Uterus (tissue), 4 donors: ENCODE data around the gene LEUTX. TPM values are rescaled to one million over a fixed set of nuclear protein-coding genes. Genes with fewer than 3 reads are reported as not detected.

Experiments
- DNase-seq, 2 donors: peaks; one replicate each; pipeline ENCODE4 v3.0.0-alpha.2; 2019 to 2020
- H3K27ac ChIP-seq, 2 donors: fragments of 200-600 bp; sonication (generic); 1 replicate in 1 of 2; 2 replicates in 1 of 2; pipeline ENCODE4 v1.5.1; 2016 to 2018
- H3K27me3 ChIP-seq, 2 donors: fragments of 200-600 bp; sonication (generic); one replicate each; pipeline ENCODE4 v1.5.1; 2018 to 2019; ENCODE audit warnings: control low read depth in 1 of 2
- H3K36me3 ChIP-seq, 2 donors: fragments of 200-600 bp; sonication (generic); one replicate each; pipeline ENCODE4 v1.5.1; 2019; ENCODE audit warnings: control low read depth in 1 of 2
- H3K4me1 ChIP-seq, 2 donors: fragments of 200-600 bp; sonication (generic); one replicate each; pipeline ENCODE4 v1.5.1; 2018 to 2019; ENCODE audit warnings: control low read depth in 1 of 2
- H3K4me3 ChIP-seq, 2 donors: fragments of 200-600 bp; sonication (generic); 1 replicate in 1 of 2; 2 replicates in 1 of 2; pipeline ENCODE4 v1.5.1; 2018 to 2019; ENCODE audit warnings: mild to moderate bottlenecking in 1 of 2
- H3K9me3 ChIP-seq, 2 donors: fragments of 200-600 bp; sonication (generic); one replicate each; pipeline ENCODE4 v1.5.1; 2019; ENCODE audit warnings: control low read depth in 1 of 2
- CTCF ChIP-seq, 4 experiments: fragments of 200-600 bp in 2 of 4; fragments of 450-650 bp in 2 of 4; sonication (generic) in 2 of 4; IDR thresholded peaks; one replicate each; pipeline ENCODE4 v1.5.1; 2016 to 2019; ENCODE audit warnings: antibody characterized with exemption in 4 of 4, mild to moderate bottlenecking in 2 of 4, moderate library complexity in 1 of 4
- POLR2A ChIP-seq, 2 donors: fragments of 450-650 bp; IDR thresholded peaks; one replicate each; pipeline ENCODE4 v1.6.1; 2016; ENCODE audit warnings: antibody characterized with exemption in 2 of 2, mild to moderate bottlenecking in 1 of 2, moderate library complexity in 1 of 2
- intact Hi-C: fragments of 100-400 bp; cut with DNase I; formaldehyde crosslinking; loops from one replicate; pipeline ENCODE4 v1.15.1; 2023; ENCODE audit warnings: low total_unique reads
- total RNA-seq, 4 donors: library from RNA; depleted of rRNA in 3 of 4; stranded (reverse); fragments of >200 nt in 3 of 4; gene quantifications; one replicate each; pipeline versions ENCODE4 v1.1.0 to v1.2.4, GENCODE V29; 2014 to 2023
- donor health status: DM: yes; HTN: yes; CAD: no.

The LEUTX gene
- total RNA-seq, 4 donors from 2014 or later: not detected

- intact Hi-C loops: no loop called here
- no peaks in the 10 kb centered on the region for H3K27me3 ChIP-seq
- TF ChIP-seq CTCF (IDR thresholded peaks at IDR 0.05) (no peak), POLR2A (IDR thresholded peaks at IDR 0.05) (no peak)
- H3K4me1 ChIP-seq: no peaks in the 10 kb centered on the region
- no peak overlapping the region for H3K27ac ChIP-seq
- H3K36me3 ChIP-seq: no peaks in the 10 kb centered on the region
- no peak for DNase-seq
- no peak overlapping the region for H3K4me3 ChIP-seq
- no peaks in the 10 kb centered on the region for H3K9me3 ChIP-seq
Observed at GRCh38 chr19:39768334-39768733, 10.3 kb upstream of the LEUTX start.

- TF ChIP-seq POLR2A (IDR thresholded peaks at IDR 0.05) (no peak), CTCF (IDR thresholded peaks at IDR 0.05) (no peak)
- Histone ChIP-seq H3K4me3 (no peak overlapping the region), H3K4me1 (no peaks in the 10 kb centered on the region), H3K36me3 (no peaks in the 10 kb centered on the region), H3K9me3 (no peaks in the 10 kb centered on the region), H3K27ac (no peak overlapping the region), H3K27me3 (no peaks in the 10 kb centered on the region)
- intact Hi-C loops: no loop called here
- no peak for DNase-seq
Observed at GRCh38 chr19:39768786-39769185, 9.9 kb upstream of the LEUTX start.

- Histone ChIP-seq H3K9me3 (no peaks in the 10 kb centered on the region), H3K27me3 (no peaks in the 10 kb centered on the region), H3K4me3 (no peak overlapping the region), H3K27ac (no peak overlapping the region), H3K36me3 (no peaks in the 10 kb centered on the region), H3K4me1 (no peaks in the 10 kb centered on the region)
- intact Hi-C loops: no loop called here
- DNase-seq: no peak
- TF ChIP-seq CTCF (IDR thresholded peaks at IDR 0.05) (no peak), POLR2A (IDR thresholded peaks at IDR 0.05) (no peak)
Observed at GRCh38 chr19:39780894-39781293, 2.2 kb downstream of the LEUTX start.

- H3K27me3 ChIP-seq: no peaks in the 10 kb centered on the region
- no peaks in the 10 kb centered on the region for H3K9me3 ChIP-seq
- no peak for TF ChIP-seq CTCF (IDR thresholded peaks at IDR 0.05)
- no peak for TF ChIP-seq POLR2A (IDR thresholded peaks at IDR 0.05)
- no peak overlapping the region for H3K27ac ChIP-seq
- intact Hi-C loops: no loop called here
- no peaks in the 10 kb centered on the region for H3K36me3 ChIP-seq
- DNase-seq: no peak
- no peak overlapping the region for H3K4me3 ChIP-seq
- H3K4me1 ChIP-seq: no peaks in the 10 kb centered on the region
Observed at GRCh38 chr19:39788244-39788643, 9.6 kb downstream of the LEUTX start.

GRCh38 chr19:39792999-39793546, 14.4 kb downstream of the LEUTX start:
- H3K4me1 ChIP-seq: no peaks in the 10 kb centered on the region
- TF ChIP-seq CTCF (IDR thresholded peaks at IDR 0.05): peak; percentile 83 to 90 (median 84)
- TF ChIP-seq POLR2A (IDR thresholded peaks at IDR 0.05): no peak
- H3K9me3 ChIP-seq: no peaks in the 10 kb centered on the region
- peaks cover 0 to 3% of the 10 kb centered on the region in 2 donors for H3K27me3 ChIP-seq
- H3K4me3 ChIP-seq: peak overlapping the region; percentile 31 to 34
- intact Hi-C loops: no loop called here
- H3K36me3 ChIP-seq: no peaks in the 10 kb centered on the region
- DNase-seq: peak; percentile 60 to 61
- no peak overlapping the region for H3K27ac ChIP-seq
